IMR-90 (cell line): Measurements from ENCODE around the gene ST7. TPM values are rescaled to one million over a fixed set of nuclear protein-coding genes. Genes with fewer than 3 reads are reported as not detected.

ENCODE experiments used
- ATAC-seq: fragments of 200-7000 bp; cut with Tn5 transposase; 2 replicates; pipeline ENCODE4 v1.9.1; 2020; ENCODE audit warnings: low read depth, mild to moderate bottlenecking, moderate library complexity
- BruUV-seq: library from RNA; stranded (reverse); fragments of 400-500 nt; replicated peaks from 2 replicates; lab custom pipeline; 2021; lab: Mats Ljungman, UMichigan
- CTCF ChIA-PET: fragments of 300-600 bp; formaldehyde crosslinking; extraction: SDS; loops from one replicate; lab custom pipeline; 2021; ENCODE audit warnings: antibody characterized with exemption; lab: Yijun Ruan, JAX
- POLR2A ChIA-PET: fragments of 300-600 bp; sonication (Branson Sonifier 250); formaldehyde crosslinking; loops from one replicate; lab custom pipeline; 2022; ENCODE audit warnings: antibody characterized with exemption; ENCODE audit not compliant: unreplicated experiment; lab: Charles Lee
- DNase-seq: peaks from one replicate; pipeline ENCODE4 v3.0.0; 2013
- H2AFZ ChIP-seq: replicated peaks from 2 replicates; pipeline ENCODE3; 2013; ENCODE audit warnings: low read length, mild to moderate bottlenecking; ENCODE audit not compliant: poor library complexity
- H2AK5ac ChIP-seq: 2 replicates; pipeline ENCODE4 v1.6.1; 2013; ENCODE audit warnings: low read depth, low read length, inconsistent platforms
- H2AK9ac ChIP-seq: replicated peaks from 2 replicates; pipeline ENCODE3; 2013; ENCODE audit warnings: mild to moderate bottlenecking, low read depth, low read length, moderate library complexity; ENCODE audit not compliant: poor library complexity
- H2BK120ac ChIP-seq: 2 replicates; pipeline ENCODE4 v1.6.1; 2013; ENCODE audit warnings: low read depth, low read length, inconsistent platforms
- H2BK15ac ChIP-seq: 3 replicates; pipeline ENCODE4 v1.6.1; 2013; ENCODE audit warnings: low read depth, low read length, inconsistent platforms
- H2BK20ac ChIP-seq: 2 replicates; pipeline ENCODE4 v1.6.1; 2013; ENCODE audit warnings: low read depth, mild to moderate bottlenecking, inconsistent platforms, low read length, moderate library complexity
- H2BK5ac ChIP-seq: 2 replicates; pipeline ENCODE4 v1.6.1; 2013; ENCODE audit warnings: mild to moderate bottlenecking, low read depth, low read length, inconsistent platforms; ENCODE audit not compliant: poor library complexity, severe bottlenecking
- H3K14ac ChIP-seq: replicated peaks from 2 replicates; pipeline ENCODE4 v1.6.1; 2013; ENCODE audit warnings: low read depth, low read length, inconsistent platforms
- H3K18ac ChIP-seq: 2 replicates; pipeline ENCODE4 v1.6.1; 2013; ENCODE audit warnings: low read depth, low read length, control low read depth
- H3K23ac ChIP-seq: 2 replicates; pipeline ENCODE4 v1.6.1; 2013; ENCODE audit warnings: low read depth, low read length, inconsistent platforms
- H3K27ac ChIP-seq: 2 replicates; pipeline ENCODE4 v1.5.1; 2013; ENCODE audit warnings: mild to moderate bottlenecking, control low read depth, low read length; ENCODE audit not compliant: insufficient read depth
- H3K27me3 ChIP-seq: 2 replicates; pipeline ENCODE4 v1.6.1; 2013; ENCODE audit warnings: low read length; ENCODE audit not compliant: control insufficient read depth, insufficient read depth
- H3K36me3 ChIP-seq: 2 replicates; pipeline ENCODE4 v1.6.1; 2013; ENCODE audit warnings: low read length, mixed read lengths; ENCODE audit not compliant: control insufficient read depth, insufficient read depth
- H3K4ac ChIP-seq: 2 replicates; pipeline ENCODE4 v1.6.1; 2013; ENCODE audit warnings: low read depth, low read length, inconsistent platforms
- H3K4me1 ChIP-seq: 2 replicates; pipeline ENCODE4 v1.6.1; 2013; ENCODE audit warnings: low read length, mixed read lengths; ENCODE audit not compliant: control insufficient read depth, insufficient read depth
- H3K4me2 ChIP-seq: 2 replicates; pipeline ENCODE4 v1.6.1; 2013; ENCODE audit warnings: low read depth, mild to moderate bottlenecking, control low read depth, low read length, moderate library complexity
- H3K4me3 ChIP-seq: 2 replicates; pipeline ENCODE4 v1.5.1; 2013; ENCODE audit warnings: low read depth, mild to moderate bottlenecking, control low read depth, low read length, moderate library complexity; ENCODE audit not compliant: insufficient read depth
- H3K56ac ChIP-seq: 2 replicates; pipeline ENCODE4 v1.6.1; 2013; ENCODE audit warnings: low read length, inconsistent platforms; ENCODE audit not compliant: insufficient read depth; ENCODE audit errors: extremely low read depth
- H3K79me1 ChIP-seq, 2 experiments: 2 replicates each; pipeline ENCODE4 v1.6.1; 2013; ENCODE audit warnings: low read length in 2 of 2, inconsistent platforms in 1 of 2, low read depth in 1 of 2
- H3K9ac ChIP-seq: 2 replicates; pipeline ENCODE4 v1.6.1; 2013; ENCODE audit warnings: low read depth, low read length, control low read depth
- H3K9me1 ChIP-seq: 2 replicates; pipeline ENCODE4 v1.6.1; 2013; ENCODE audit warnings: low read length, inconsistent platforms; ENCODE audit not compliant: insufficient read depth
- H3K9me3 ChIP-seq: 2 replicates; pipeline ENCODE4 v1.6.1; 2013; ENCODE audit warnings: low read length; ENCODE audit not compliant: control insufficient read depth, insufficient read depth
- H4K20me1 ChIP-seq: 2 replicates; pipeline ENCODE4 v1.6.1; 2013; ENCODE audit warnings: low read length, inconsistent platforms; ENCODE audit not compliant: insufficient read depth
- H4K5ac ChIP-seq: 2 replicates; pipeline ENCODE4 v1.6.1; 2013; ENCODE audit warnings: mild to moderate bottlenecking, low read depth, low read length, control low read depth
- H4K8ac ChIP-seq, 2 experiments: 2 replicates each; pipeline ENCODE4 v1.6.1; 2013; ENCODE audit warnings: low read depth in 2 of 2, low read length in 2 of 2, control low read depth in 1 of 2, inconsistent platforms in 1 of 2
- H4K91ac ChIP-seq: 2 replicates; pipeline ENCODE4 v1.6.1; 2013; ENCODE audit warnings: low read depth, low read length, inconsistent platforms; ENCODE audit not compliant: insufficient read depth
- CEBPB ChIP-seq: IDR thresholded peaks from 2 replicates; pipeline ENCODE4 v1.6.1; 2012; ENCODE audit warnings: low read depth, low read length, improper control_type of control experiment
- CHD1 ChIP-seq: IDR thresholded peaks from 2 replicates; pipeline ENCODE4 v1.6.1; 2012; ENCODE audit warnings: low read depth, low read length, improper control_type of control experiment
- FOS ChIP-seq: fragments of 150-350 bp; IDR thresholded peaks from 2 replicates; pipeline ENCODE4 v1.6.1; 2016; ENCODE audit warnings: low read depth, low read length
- MAFK ChIP-seq: IDR thresholded peaks from 2 replicates; pipeline ENCODE4 v1.6.1; 2012; ENCODE audit warnings: low read depth, low read length, improper control_type of control experiment
- MAZ ChIP-seq: IDR thresholded peaks from 2 replicates; pipeline ENCODE4 v1.6.1; 2012; ENCODE audit warnings: low read depth, mild to moderate bottlenecking, low read length, improper control_type of control experiment, moderate library complexity, borderline replicate concordance
- MXI1 ChIP-seq: IDR thresholded peaks from 2 replicates; pipeline ENCODE4 v1.6.1; 2012; ENCODE audit warnings: low read depth, mild to moderate bottlenecking, low read length, moderate library complexity, borderline replicate concordance
- NFE2L2 ChIP-seq: fragments of 150-350 bp; IDR thresholded peaks from 2 replicates; pipeline ENCODE4 v1.6.1; 2016; ENCODE audit warnings: low read depth, mild to moderate bottlenecking, low read length
- POLR2A ChIP-seq: IDR thresholded peaks from 2 replicates; pipeline ENCODE4 v1.6.1; 2012; ENCODE audit warnings: mild to moderate bottlenecking, low read depth, low read length
- RAD21 ChIP-seq: IDR thresholded peaks from 2 replicates; pipeline ENCODE4 v1.6.1; 2012; ENCODE audit warnings: low read length, improper control_type of control experiment
- RCOR1 ChIP-seq: IDR thresholded peaks from 2 replicates; pipeline ENCODE4 v1.6.1; 2012; ENCODE audit warnings: mild to moderate bottlenecking, low read length, improper control_type of control experiment; ENCODE audit not compliant: insufficient replicate concordance
- SMC3 ChIP-seq: fragments of 150-350 bp; IDR thresholded peaks from 2 replicates; pipeline ENCODE4 v1.6.1; 2016; ENCODE audit warnings: low read depth, mild to moderate bottlenecking, antibody characterized with exemption, low read length, moderate library complexity
- WGBS, 2 experiments: methylation state at CpG; one replicate each; pipeline versions ENCODE4 v1.1.5 to v1.1.7; 2013; ENCODE audit warnings: missing lambda C conversion rate in 2 of 2; ENCODE audit not compliant: insufficient read length in 1 of 2; ENCODE audit errors: extremely low coverage in 2 of 2; 5-methylcytosine and 5-hydroxymethylcytosine counted together
- dilution Hi-C: fragments of 300-500 bp; cut with HindIII; formaldehyde crosslinking; loops from one replicate; pipeline ENCODE4 v1.14.3; 2018; ENCODE audit warnings: low sequenced_read_pairs; ENCODE audit not compliant: unreplicated experiment
- in situ Hi-C: fragments of 300-500 bp; cut with MboI; formaldehyde crosslinking; loops from 3 replicates; pipeline ENCODE4 v1.14.3; 2019; ENCODE audit warnings: low sequenced_read_pairs, inconsistent platforms, mixed read lengths
- intact Hi-C: fragments of 100-400 bp; cut with micrococcal nuclease; formaldehyde crosslinking; loops from 2 replicates; pipeline ENCODE4 v1.10.0; 2022
- polyA plus RNA-seq, 3 experiments: library from polyadenylated mRNA; depleted of rRNA; stranded (reverse); fragments of >200 nt; gene quantifications; 2 replicates each; pipeline ENCODE4 v1.2.3, GENCODE V29; 2012; ENCODE audit warnings: low replicate concordance in 1 of 3
- total RNA-seq: library from RNA; depleted of rRNA; stranded (reverse); fragments of >200 nt; gene quantifications from 2 replicates; pipeline ENCODE4 v1.2.3, GENCODE V29; 2012
- TF ChIP-seq, protein P1 (sequence below): conservative IDR thresholded peaks from 2 replicates; pipeline ENCODE4 v1.5.1; 2012; ENCODE audit warnings: mild to moderate bottlenecking, low read depth, low read length, improper control_type of control experiment
- TF ChIP-seq, protein P2 (sequence below): fragments of 150-350 bp; IDR thresholded peaks from 2 replicates; pipeline ENCODE4 v1.6.1; 2017; ENCODE audit warnings: mild to moderate bottlenecking, antibody characterized with exemption, low read length, low read depth
- TF ChIP-seq, protein P3 (sequence below): fragments of 150-350 bp; IDR thresholded peaks from 2 replicates; pipeline ENCODE4 v1.6.1; 2016; ENCODE audit warnings: low read depth, mild to moderate bottlenecking, low read length, moderate library complexity, borderline replicate concordance

ST7 gene
- total and polyA plus RNA-seq, 2 of the 4 experiments (the other 2 are of a cell fraction) = 18.6 to 26.0 TPM

DNA sequence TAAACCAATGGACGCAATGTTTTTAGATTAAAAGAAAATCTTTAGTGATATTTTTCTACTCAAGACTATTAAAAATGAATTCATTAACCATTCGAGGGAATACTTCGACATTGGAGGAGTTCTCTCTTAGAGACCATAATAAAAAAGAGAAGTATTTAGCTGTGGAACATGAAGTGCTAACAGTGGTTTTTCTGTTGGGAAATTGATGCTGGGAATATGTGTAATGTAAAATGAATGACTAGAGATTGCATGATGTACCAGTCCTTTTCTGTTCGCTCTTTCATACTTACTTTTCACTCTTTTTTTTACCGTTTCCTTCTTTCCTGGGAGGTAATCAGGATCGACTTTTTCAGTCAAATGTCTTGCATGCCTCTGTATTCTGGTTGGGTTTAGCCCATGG, 41.3 kb downstream of the ST7 start:
- ATAC-seq = no peak
- intact Hi-C loops = no loop called here
- in situ Hi-C loops = no loop called here

More for the DNA sequence above, 41.3 kb downstream of the ST7 start:
- H3K56ac ChIP-seq = no peak overlapping the region
- ChIA-PET POLR2A (no interaction called here), CTCF (no interaction called here)
- no peak overlapping the region for H3K27ac ChIP-seq
- 0 out of 2 replicates have a peak, but pooled peaks cover 1% of the 10 kb centered on the region for H3K36me3 ChIP-seq
- H4K5ac ChIP-seq = no peak overlapping the region
- H3K27me3 ChIP-seq = no peaks in the 10 kb centered on the region
- no peak overlapping the region for H3K4me3 ChIP-seq
- dilution Hi-C loops = no loop called here
- no peak overlapping the region for H2AK5ac ChIP-seq
- no peak for TF ChIP-seq CHD1
- TF ChIP-seq, protein P1, sequence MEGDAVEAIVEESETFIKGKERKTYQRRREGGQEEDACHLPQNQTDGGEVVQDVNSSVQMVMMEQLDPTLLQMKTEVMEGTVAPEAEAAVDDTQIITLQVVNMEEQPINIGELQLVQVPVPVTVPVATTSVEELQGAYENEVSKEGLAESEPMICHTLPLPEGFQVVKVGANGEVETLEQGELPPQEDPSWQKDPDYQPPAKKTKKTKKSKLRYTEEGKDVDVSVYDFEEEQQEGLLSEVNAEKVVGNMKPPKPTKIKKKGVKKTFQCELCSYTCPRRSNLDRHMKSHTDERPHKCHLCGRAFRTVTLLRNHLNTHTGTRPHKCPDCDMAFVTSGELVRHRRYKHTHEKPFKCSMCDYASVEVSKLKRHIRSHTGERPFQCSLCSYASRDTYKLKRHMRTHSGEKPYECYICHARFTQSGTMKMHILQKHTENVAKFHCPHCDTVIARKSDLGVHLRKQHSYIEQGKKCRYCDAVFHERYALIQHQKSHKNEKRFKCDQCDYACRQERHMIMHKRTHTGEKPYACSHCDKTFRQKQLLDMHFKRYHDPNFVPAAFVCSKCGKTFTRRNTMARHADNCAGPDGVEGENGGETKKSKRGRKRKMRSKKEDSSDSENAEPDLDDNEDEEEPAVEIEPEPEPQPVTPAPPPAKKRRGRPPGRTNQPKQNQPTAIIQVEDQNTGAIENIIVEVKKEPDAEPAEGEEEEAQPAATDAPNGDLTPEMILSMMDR = no peak
- no peak for TF ChIP-seq CEBPB
- no peak for TF ChIP-seq POLR2A
- TF ChIP-seq RCOR1 = no peak
- TF ChIP-seq MAFK = no peak
- TF ChIP-seq, protein P2, sequence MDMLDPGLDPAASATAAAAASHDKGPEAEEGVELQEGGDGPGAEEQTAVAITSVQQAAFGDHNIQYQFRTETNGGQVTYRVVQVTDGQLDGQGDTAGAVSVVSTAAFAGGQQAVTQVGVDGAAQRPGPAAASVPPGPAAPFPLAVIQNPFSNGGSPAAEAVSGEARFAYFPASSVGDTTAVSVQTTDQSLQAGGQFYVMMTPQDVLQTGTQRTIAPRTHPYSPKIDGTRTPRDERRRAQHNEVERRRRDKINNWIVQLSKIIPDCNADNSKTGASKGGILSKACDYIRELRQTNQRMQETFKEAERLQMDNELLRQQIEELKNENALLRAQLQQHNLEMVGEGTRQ = no peak
- TF ChIP-seq FOS = no peak
- TF ChIP-seq SMC3 = no peak
- TF ChIP-seq, protein P3, sequence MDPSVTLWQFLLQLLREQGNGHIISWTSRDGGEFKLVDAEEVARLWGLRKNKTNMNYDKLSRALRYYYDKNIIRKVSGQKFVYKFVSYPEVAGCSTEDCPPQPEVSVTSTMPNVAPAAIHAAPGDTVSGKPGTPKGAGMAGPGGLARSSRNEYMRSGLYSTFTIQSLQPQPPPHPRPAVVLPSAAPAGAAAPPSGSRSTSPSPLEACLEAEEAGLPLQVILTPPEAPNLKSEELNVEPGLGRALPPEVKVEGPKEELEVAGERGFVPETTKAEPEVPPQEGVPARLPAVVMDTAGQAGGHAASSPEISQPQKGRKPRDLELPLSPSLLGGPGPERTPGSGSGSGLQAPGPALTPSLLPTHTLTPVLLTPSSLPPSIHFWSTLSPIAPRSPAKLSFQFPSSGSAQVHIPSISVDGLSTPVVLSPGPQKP = no peak
- no peak for TF ChIP-seq RAD21
- no peak for TF ChIP-seq MAZ
- no peak for TF ChIP-seq NFE2L2
- no peak for TF ChIP-seq MXI1
- peaks cover 10 to 26% of the 10 kb centered on the region in 2 experiments for H3K79me1 ChIP-seq
- peaks cover 5% of the 10 kb centered on the region; the same call in 1 of the 2 replicates for H3K4me1 ChIP-seq
- no peak for DNase-seq
- no peak overlapping the region for H2AK9ac ChIP-seq
- H3K9me1 ChIP-seq = no peaks in the 10 kb centered on the region
- 0 out of 2 replicates have a peak, but pooled peaks cover 3% of the 10 kb centered on the region for H3K9me3 ChIP-seq
- H3K4ac ChIP-seq = no peak overlapping the region
- H4K91ac ChIP-seq = no peak overlapping the region
- no peak overlapping the region for H2BK120ac ChIP-seq
- no peak overlapping the region for H3K18ac ChIP-seq
- H2BK5ac ChIP-seq = no peak overlapping the region
- no peak overlapping the region for H2BK15ac ChIP-seq
- H4K20me1 ChIP-seq = no peaks in the 10 kb centered on the region
- no CpG with 5 or more reads among the region's 6 CpGs for WGBS, 2 experiments
- H4K8ac ChIP-seq = no peak overlapping the region
- no peak overlapping the region for H2BK20ac ChIP-seq
- no peak overlapping the region for H3K4me2 ChIP-seq
- no peak overlapping the region for H2AFZ ChIP-seq
- no peak overlapping the region for H3K9ac ChIP-seq
- H3K23ac ChIP-seq = no peak overlapping the region
- BruUV-seq = no TSS peak
- no peak overlapping the region for H3K14ac ChIP-seq
